GM12874 (cell line): ENCODE measurements around the gene SPACDR.
A peak's percentile ranks its signal among the peaks of the same experiment; 100 is the strongest.

ENCODE experiments used
- TF ChIP-seq, protein P1 (sequence below): IDR thresholded peaks from 2 replicates; pipeline ENCODE4 v1.5.1; 2011; ENCODE audit warnings: low read depth, mild to moderate bottlenecking, control low read depth, low read length, moderate library complexity; ENCODE audit not compliant: insufficient read depth

Gene SPACDR

DNA sequence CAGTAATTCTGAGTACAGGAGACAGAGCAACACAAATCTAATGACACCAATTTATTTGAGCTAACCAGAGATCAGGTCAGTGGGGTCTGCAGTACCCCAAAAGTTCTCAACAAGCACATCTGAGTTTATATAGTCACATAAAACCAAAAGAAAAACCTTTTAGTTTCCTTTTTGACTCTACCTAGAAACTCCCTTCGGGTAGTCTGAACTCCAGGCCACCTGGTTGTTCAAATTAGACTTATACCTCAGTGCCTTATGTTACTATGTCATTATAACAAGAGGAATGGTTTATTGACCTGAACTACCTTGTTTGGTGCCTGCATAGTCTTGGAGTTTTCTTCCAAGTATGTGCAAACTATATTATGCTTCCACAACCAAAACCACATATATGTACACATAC lies 50.2 kb downstream of the SPACDR start:
- TF ChIP-seq, protein P1, sequence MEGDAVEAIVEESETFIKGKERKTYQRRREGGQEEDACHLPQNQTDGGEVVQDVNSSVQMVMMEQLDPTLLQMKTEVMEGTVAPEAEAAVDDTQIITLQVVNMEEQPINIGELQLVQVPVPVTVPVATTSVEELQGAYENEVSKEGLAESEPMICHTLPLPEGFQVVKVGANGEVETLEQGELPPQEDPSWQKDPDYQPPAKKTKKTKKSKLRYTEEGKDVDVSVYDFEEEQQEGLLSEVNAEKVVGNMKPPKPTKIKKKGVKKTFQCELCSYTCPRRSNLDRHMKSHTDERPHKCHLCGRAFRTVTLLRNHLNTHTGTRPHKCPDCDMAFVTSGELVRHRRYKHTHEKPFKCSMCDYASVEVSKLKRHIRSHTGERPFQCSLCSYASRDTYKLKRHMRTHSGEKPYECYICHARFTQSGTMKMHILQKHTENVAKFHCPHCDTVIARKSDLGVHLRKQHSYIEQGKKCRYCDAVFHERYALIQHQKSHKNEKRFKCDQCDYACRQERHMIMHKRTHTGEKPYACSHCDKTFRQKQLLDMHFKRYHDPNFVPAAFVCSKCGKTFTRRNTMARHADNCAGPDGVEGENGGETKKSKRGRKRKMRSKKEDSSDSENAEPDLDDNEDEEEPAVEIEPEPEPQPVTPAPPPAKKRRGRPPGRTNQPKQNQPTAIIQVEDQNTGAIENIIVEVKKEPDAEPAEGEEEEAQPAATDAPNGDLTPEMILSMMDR, result no peak

DNA sequence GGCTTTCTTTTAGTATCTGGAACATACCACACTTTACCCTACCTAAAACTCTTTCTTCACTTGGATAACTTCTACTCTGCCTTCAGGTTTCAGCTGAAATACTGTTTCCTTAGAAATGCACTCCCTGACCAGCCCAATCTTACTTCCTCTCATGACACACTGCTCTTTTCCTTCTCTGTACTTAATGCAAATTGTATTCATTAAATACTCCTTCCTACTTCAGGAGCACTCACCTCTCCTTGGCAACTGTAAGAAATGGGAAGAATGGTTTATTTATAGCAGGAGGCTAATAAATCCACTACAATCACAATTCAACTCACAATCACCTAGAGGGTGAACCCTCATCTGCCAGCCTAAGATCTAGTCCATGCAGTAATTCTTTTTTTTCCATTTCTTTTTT lies 50.7 kb downstream of the SPACDR start:
- TF ChIP-seq, protein P1, result no peak

DNA sequence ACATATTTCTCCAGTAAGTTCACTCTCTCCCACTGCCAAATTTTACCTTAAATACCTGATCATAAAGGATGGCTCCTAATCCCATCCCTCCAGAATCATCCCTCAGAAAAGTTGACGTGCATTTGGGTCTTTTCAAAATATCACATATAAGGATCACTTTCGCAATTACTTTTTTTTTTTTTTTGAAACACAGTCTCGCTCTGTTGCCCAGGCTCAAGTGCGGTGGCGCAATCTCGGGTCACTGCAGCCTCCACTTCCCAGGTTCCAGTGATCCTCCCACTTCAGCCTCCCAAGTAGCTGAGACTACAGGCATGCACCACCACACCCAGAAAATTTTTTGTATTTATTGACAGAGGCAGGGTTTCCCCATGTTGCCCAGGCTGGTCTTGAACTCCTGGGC lies 53.0 kb downstream of the SPACDR start:
- TF ChIP-seq, protein P1, result no peak

DNA sequence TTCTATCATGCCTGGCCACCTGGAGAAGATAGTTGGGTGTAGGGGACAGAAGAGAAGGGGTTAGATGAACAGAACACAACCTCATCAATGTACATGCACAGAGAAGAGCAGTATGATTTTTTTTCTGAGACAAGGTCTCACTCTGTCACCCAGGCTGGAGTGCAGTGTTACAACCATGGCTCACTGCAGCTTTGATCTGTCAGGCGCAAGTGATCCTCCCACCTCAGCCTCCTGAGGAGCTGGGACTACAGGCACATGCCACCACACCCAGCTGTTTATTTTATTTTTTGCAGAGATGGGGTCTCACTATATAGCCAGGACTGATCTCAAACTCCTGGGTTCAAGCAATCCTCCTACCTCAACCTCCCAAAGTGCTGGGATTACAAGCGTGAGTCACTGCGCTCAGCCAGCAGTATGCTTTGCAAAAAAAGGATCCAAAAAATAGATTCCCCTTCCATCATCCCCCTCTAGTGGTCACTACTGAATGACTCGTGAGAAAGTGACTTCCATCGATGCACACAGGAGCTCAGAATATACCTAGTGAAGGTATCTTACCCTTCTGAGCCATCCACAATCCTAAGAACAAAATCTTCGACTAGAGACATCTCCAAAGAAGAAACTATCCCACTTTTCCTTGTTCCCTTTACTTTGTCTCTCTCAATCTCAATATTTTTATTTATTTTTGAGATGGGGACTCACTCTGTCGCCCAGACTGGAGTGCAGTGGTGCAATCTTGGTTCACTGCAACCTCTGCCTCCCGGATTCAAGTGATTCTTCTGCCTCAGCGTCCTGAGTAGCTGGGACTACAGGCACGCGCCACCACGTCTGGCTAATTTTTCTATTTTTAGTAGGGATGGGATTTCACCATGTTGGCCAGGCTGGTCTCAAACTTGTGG lies 56.5 kb downstream of the SPACDR start:
- TF ChIP-seq, protein P1, result peak; percentile 70

DNA sequence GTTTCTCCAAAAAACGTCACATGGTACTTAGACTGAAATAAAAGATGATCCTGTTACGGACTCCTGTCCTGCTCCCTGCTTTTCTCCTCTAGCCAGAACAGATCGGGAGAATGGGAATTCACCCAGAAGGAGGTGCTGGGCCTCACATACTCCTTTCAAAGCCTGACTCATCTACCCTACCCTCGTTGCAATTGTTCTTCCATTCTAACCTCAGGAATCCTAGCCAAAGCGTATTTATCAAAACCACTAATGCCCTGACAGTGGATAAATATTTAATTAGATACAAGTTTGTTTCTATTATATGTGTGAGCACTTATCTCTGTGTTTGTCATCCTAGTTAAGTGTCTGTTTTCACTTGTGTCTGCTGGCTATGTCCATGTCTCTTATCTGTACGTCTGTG lies 57.3 kb downstream of the SPACDR start:
- TF ChIP-seq, protein P1, result no peak
